Mesendoderm (in vitro differentiated cells): ENCODE measurements around the gene IL20RB.

Source experiments
- DNase-seq: peaks from one replicate; pipeline ENCODE4 v3.0.0; 2013
- H2AK5ac ChIP-seq: 2 replicates; pipeline ENCODE4 v1.6.1; 2013; ENCODE audit warnings: low read length, inconsistent platforms
- H2BK120ac ChIP-seq: 2 replicates; pipeline ENCODE4 v1.6.1; 2013; ENCODE audit warnings: low read depth, mild to moderate bottlenecking, low read length, moderate library complexity, mixed read lengths
- H2BK15ac ChIP-seq: replicated peaks from 2 replicates; pipeline ENCODE4 v1.6.1; 2013; ENCODE audit warnings: low read depth, mild to moderate bottlenecking, moderate library complexity
- H2BK5ac ChIP-seq: 2 replicates; pipeline ENCODE4 v1.6.1; 2013; ENCODE audit warnings: low read length, inconsistent platforms
- H3K18ac ChIP-seq: 2 replicates; pipeline ENCODE4 v1.6.1; 2013; ENCODE audit warnings: mild to moderate bottlenecking, low read length, mixed read lengths
- H3K23ac ChIP-seq: one replicate; pipeline ENCODE4 v1.6.1; 2013; ENCODE audit warnings: low read length
- H3K27ac ChIP-seq: 2 replicates; pipeline ENCODE4 v1.5.1; 2013; ENCODE audit warnings: low read depth, mild to moderate bottlenecking, inconsistent platforms, low read length, moderate library complexity
- H3K27me3 ChIP-seq: 2 replicates; pipeline ENCODE4 v1.6.1; 2013; ENCODE audit warnings: low read length, control low read depth, mild to moderate bottlenecking, inconsistent platforms; ENCODE audit not compliant: insufficient read depth, poor library complexity
- H3K36me3 ChIP-seq: 2 replicates; pipeline ENCODE4 v1.6.1; 2013; ENCODE audit warnings: low read length, inconsistent platforms; ENCODE audit not compliant: control insufficient read depth, insufficient read depth
- H3K4ac ChIP-seq: one replicate; pipeline ENCODE4 v1.6.1; 2013; ENCODE audit warnings: low read depth, mild to moderate bottlenecking, low read length, moderate library complexity
- H3K4me1 ChIP-seq: 2 replicates; pipeline ENCODE4 v1.6.1; 2013; ENCODE audit warnings: low read depth, low read length, inconsistent platforms; ENCODE audit not compliant: control insufficient read depth
- H3K4me2 ChIP-seq: 2 replicates; pipeline ENCODE4 v1.6.1; 2013; ENCODE audit warnings: low read length
- H3K4me3 ChIP-seq: 2 replicates; pipeline ENCODE4 v1.5.1; 2013; ENCODE audit warnings: mild to moderate bottlenecking, low read length
- H3K56ac ChIP-seq: one replicate; pipeline ENCODE4 v1.6.1; 2013; ENCODE audit warnings: low read length
- H3K79me1 ChIP-seq: 2 replicates; pipeline ENCODE4 v1.6.1; 2013; ENCODE audit warnings: low read length, inconsistent platforms
- H3K79me2 ChIP-seq: 2 replicates; pipeline ENCODE4 v1.6.1; 2013; ENCODE audit warnings: mild to moderate bottlenecking, low read length; ENCODE audit not compliant: control insufficient read depth, insufficient read depth
- H3K9ac ChIP-seq: 2 replicates; pipeline ENCODE4 v1.6.1; 2013; ENCODE audit warnings: low read length, inconsistent platforms
- H4K5ac ChIP-seq: one replicate; pipeline ENCODE4 v1.6.1; 2013; ENCODE audit warnings: low read length
- H4K8ac ChIP-seq: one replicate; pipeline ENCODE4 v1.6.1; 2013; ENCODE audit warnings: low read depth, mild to moderate bottlenecking, control low read depth, low read length, moderate library complexity
- WGBS: extraction: QIAGEN DNeasy Blood & Tissue Kit; methylation state at CpG from one replicate; pipeline ENCODE4 v1.1.7; 2013; ENCODE audit warnings: low lambda C conversion rate, missing lambda C conversion rate; ENCODE audit not compliant: insufficient coverage; ENCODE audit errors: extremely low coverage; 5-methylcytosine and 5-hydroxymethylcytosine counted together

The IL20RB gene

DNA sequence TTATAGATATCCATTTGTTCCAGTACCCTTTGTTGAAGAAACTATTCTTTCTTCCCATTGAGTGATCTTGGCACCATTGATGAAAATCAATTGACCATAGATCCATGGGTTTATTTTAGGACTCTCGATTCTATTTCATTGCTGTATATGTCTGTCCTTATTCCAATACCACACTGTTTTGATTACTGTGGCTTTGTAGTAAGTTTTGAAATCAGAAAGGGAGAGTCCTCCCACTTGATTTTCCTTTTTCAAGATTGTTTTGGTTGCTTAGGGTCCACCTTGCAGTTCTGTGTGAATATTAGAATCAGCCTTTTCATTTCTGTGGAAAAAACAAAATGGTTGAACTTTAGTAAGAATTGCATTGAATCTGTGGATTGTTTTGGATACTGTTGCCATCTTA lies 20.6 kb upstream of the IL20RB start:
- no peak overlapping the region for H3K4ac ChIP-seq
- H3K4me2 ChIP-seq = no peak overlapping the region
- H3K9ac ChIP-seq = no peak overlapping the region
- H3K4me1 ChIP-seq = no peaks in the 10 kb centered on the region
- H3K27ac ChIP-seq = no peak overlapping the region
- no peak for DNase-seq
- no peaks in the 10 kb centered on the region for H3K79me2 ChIP-seq
- no peaks in the 10 kb centered on the region for H3K36me3 ChIP-seq
- H3K4me3 ChIP-seq = no peak overlapping the region
- no CpG with 5 or more reads among the region's 1 CpG for WGBS
- no peak overlapping the region for H3K56ac ChIP-seq
- H4K8ac ChIP-seq = no peak overlapping the region
- no peak overlapping the region for H3K18ac ChIP-seq
- no peak overlapping the region for H2BK120ac ChIP-seq
- H3K79me1 ChIP-seq = no peaks in the 10 kb centered on the region
- no peak overlapping the region for H2BK5ac ChIP-seq
- H3K23ac ChIP-seq = no peak overlapping the region
- no peak overlapping the region for H2BK15ac ChIP-seq
- no peaks in the 10 kb centered on the region for H3K27me3 ChIP-seq
- H2AK5ac ChIP-seq = no peak overlapping the region
- H4K5ac ChIP-seq = no peak overlapping the region

DNA sequence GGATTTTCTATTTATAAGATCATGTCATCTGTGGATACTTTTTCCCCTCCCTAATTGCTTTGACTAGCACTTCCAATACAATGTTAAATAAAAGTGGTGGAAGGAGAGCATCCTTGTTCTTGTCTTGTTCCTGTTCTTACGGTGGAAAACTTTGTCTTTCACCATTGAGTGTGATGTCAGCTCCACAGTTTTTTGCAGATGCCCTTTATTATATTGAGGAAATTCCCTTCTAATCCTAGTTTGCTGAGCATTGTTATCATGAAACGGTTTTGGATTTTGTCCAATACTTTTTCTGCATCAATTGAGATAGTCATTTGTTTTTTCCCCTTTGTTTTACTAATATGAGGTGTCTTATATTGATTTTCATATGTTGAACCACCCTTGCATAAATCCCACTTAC lies 19.9 kb upstream of the IL20RB start:
- no peaks in the 10 kb centered on the region for H3K27me3 ChIP-seq
- H3K23ac ChIP-seq = no peak overlapping the region
- H3K4ac ChIP-seq = no peak overlapping the region
- H2BK120ac ChIP-seq = no peak overlapping the region
- H3K79me2 ChIP-seq = peaks cover 2% of the 10 kb centered on the region
- no peak overlapping the region for H2AK5ac ChIP-seq
- H3K4me2 ChIP-seq = no peak overlapping the region
- no peaks in the 10 kb centered on the region for H3K36me3 ChIP-seq
- no peak overlapping the region for H3K4me3 ChIP-seq
- H2BK15ac ChIP-seq = no peak overlapping the region
- H2BK5ac ChIP-seq = no peak overlapping the region
- H3K27ac ChIP-seq = no peak overlapping the region
- no peak overlapping the region for H3K18ac ChIP-seq
- no peak overlapping the region for H3K56ac ChIP-seq
- WGBS = no CpG with 5 or more reads among the region's 2 CpGs
- H4K8ac ChIP-seq = no peak overlapping the region
- H3K79me1 ChIP-seq = peaks cover 3% of the 10 kb centered on the region
- H4K5ac ChIP-seq = no peak overlapping the region
- H3K4me1 ChIP-seq = peaks cover 5% of the 10 kb centered on the region
- DNase-seq = no peak
- no peak overlapping the region for H3K9ac ChIP-seq

DNA sequence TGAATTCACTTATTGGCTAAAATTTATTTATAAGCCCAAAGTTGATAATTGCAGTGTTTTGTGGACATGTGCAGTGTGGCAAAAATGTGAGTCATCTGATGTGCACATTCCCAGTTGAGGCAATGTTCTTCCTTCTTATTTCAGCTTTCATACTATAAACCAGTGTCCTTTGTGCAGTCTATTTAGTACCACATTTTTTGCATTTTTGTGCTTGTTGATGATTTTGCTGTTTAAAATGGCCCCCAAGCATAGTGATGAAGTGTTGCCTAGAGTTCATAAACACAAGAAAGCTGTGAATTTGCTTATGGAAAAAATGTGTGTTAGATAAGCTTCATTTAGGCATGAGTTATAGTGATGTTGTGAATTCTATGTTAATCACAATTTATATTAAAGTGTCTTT lies 19.4 kb upstream of the IL20RB start:
- H2AK5ac ChIP-seq = no peak overlapping the region
- H4K5ac ChIP-seq = no peak overlapping the region
- peaks cover 3% of the 10 kb centered on the region for H3K79me2 ChIP-seq
- no peaks in the 10 kb centered on the region for H3K36me3 ChIP-seq
- H2BK120ac ChIP-seq = no peak overlapping the region
- DNase-seq = no peak
- no peak overlapping the region for H3K56ac ChIP-seq
- no peak overlapping the region for H3K27ac ChIP-seq
- no peak overlapping the region for H3K18ac ChIP-seq
- peaks cover 6% of the 10 kb centered on the region for H3K4me1 ChIP-seq
- no peak overlapping the region for H3K9ac ChIP-seq
- H3K4ac ChIP-seq = no peak overlapping the region
- no peak overlapping the region for H3K4me2 ChIP-seq
- H4K8ac ChIP-seq = no peak overlapping the region
- peaks cover 3% of the 10 kb centered on the region for H3K79me1 ChIP-seq
- no peak overlapping the region for H3K23ac ChIP-seq
- no peak overlapping the region for H2BK15ac ChIP-seq
- no peak overlapping the region for H2BK5ac ChIP-seq
- H3K4me3 ChIP-seq = no peak overlapping the region
- H3K27me3 ChIP-seq = no peaks in the 10 kb centered on the region

DNA sequence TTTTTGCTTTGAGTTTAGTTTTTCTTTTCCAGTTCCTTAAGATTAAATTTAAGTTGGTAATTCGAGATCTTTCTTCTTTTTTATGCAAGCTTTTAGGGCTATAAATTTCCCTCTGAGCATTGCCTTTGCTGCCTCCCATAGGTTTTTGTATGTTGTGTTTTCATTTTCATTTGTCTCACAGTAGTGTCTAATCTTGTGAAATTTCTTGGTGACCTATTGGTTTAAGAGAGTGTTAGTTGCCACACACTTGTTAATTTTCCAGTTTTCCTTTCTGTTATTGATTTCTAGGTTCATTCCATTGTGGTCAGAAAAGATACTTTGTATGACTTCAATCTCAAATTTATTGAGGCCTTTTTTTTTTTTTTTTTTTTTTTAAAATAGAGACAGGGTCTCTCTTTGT lies 18.3 kb upstream of the IL20RB start:
- Histone ChIP-seq H3K79me1 (peaks cover 5% of the 10 kb centered on the region), H3K4me3 (no peak overlapping the region), H3K27ac (no peak overlapping the region), H2BK15ac (no peak overlapping the region), H3K79me2 (peaks cover 3% of the 10 kb centered on the region), H3K36me3 (no peaks in the 10 kb centered on the region), H3K18ac (no peak overlapping the region), H3K9ac (no peak overlapping the region), H4K5ac (no peak overlapping the region), H3K23ac (no peak overlapping the region), H2BK120ac (no peak overlapping the region), H3K4ac (no peak overlapping the region), H2AK5ac (no peak overlapping the region), H4K8ac (no peak overlapping the region), H2BK5ac (no peak overlapping the region), H3K56ac (no peak overlapping the region), H3K4me2 (no peak overlapping the region), H3K27me3 (no peaks in the 10 kb centered on the region), H3K4me1 (peaks cover 6% of the 10 kb centered on the region)
- DNase-seq = no peak
- no CpG with 5 or more reads among the region's 1 CpG for WGBS

DNA sequence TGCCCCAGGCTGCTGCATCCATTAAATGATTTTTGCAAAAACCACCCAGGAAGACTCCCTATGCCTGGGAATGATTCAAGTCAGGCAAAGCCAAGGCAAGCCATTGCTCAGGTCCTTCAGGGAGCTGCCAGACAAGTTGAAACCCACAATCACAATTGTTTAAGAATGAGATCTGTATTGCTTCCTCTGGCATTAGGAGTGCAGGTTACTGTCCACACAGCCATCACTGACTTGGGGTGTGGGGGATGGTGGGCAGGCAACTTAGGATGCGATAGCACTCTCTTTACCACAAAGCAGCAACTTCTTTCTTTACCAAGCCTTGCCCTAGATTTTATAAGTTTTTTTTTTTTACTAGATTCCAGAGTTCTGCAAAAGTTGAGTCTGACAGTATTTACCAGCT lies 15.0 kb upstream of the IL20RB start:
- H3K79me2 ChIP-seq = peaks cover 3% of the 10 kb centered on the region
- H3K9ac ChIP-seq = no peak overlapping the region
- H3K27me3 ChIP-seq = no peaks in the 10 kb centered on the region
- no peak overlapping the region for H3K4ac ChIP-seq
- H3K79me1 ChIP-seq = peaks cover 5% of the 10 kb centered on the region
- H3K4me1 ChIP-seq = peaks cover 6% of the 10 kb centered on the region
- no peak overlapping the region for H2BK5ac ChIP-seq
- H3K18ac ChIP-seq = no peak overlapping the region
- H4K8ac ChIP-seq = no peak overlapping the region
- H3K27ac ChIP-seq = no peak overlapping the region
- WGBS = no CpG with 5 or more reads among the region's 1 CpG
- H3K23ac ChIP-seq = no peak overlapping the region
- no peak overlapping the region for H2BK15ac ChIP-seq
- no peak for DNase-seq
- peaks cover 1% of the 10 kb centered on the region for H3K36me3 ChIP-seq
- H2BK120ac ChIP-seq = no peak overlapping the region
- no peak overlapping the region for H4K5ac ChIP-seq
- no peak overlapping the region for H3K4me2 ChIP-seq
- no peak overlapping the region for H2AK5ac ChIP-seq
- no peak overlapping the region for H3K4me3 ChIP-seq
- H3K56ac ChIP-seq = no peak overlapping the region

DNA sequence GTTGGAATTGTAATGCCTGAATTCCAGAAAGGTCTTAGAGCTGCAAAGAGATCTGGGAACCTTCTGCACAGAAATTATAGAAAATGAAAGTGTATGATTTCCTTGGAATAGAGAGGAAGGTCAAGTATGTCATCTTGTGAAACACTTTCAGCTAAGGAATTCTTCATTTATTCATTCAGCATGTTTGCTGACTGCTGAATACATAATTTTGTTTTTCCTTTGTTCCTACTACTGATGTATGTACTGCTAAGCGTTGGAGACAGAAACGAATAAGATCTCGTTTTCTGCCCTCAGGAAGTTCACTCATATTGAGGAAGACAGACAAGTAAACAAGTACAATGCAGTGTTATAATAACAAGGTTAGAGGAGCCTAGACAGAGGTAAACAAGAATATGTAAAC lies 14.3 kb upstream of the IL20RB start:
- no peak for DNase-seq
- Histone ChIP-seq H3K4ac (no peak overlapping the region), H3K4me2 (no peak overlapping the region), H2BK120ac (no peak overlapping the region), H4K8ac (no peak overlapping the region), H2BK5ac (no peak overlapping the region), H3K18ac (no peak overlapping the region), H3K9ac (no peak overlapping the region), H3K27me3 (no peaks in the 10 kb centered on the region), H2BK15ac (no peak overlapping the region), H3K27ac (no peak overlapping the region), H4K5ac (no peak overlapping the region), H3K79me1 (peaks cover 5% of the 10 kb centered on the region), H3K23ac (no peak overlapping the region), H3K79me2 (peaks cover 3% of the 10 kb centered on the region), H3K56ac (no peak overlapping the region), H3K4me3 (no peak overlapping the region), H3K36me3 (peaks cover 1% of the 10 kb centered on the region), H2AK5ac (no peak overlapping the region), H3K4me1 (peaks cover 6% of the 10 kb centered on the region)
- WGBS = no CpG with 5 or more reads among the region's 3 CpGs
